HG02571 (cell line): ENCODE measurements around the gene SYTL2.

Source experiments
- ATAC-seq: cut with Tn5 transposase; IDR thresholded peaks from one replicate; pipeline ENCODE4 v1.9.1; 2021; ENCODE audit warnings: mild to moderate bottlenecking, moderate library complexity; ENCODE audit not compliant: unreplicated experiment

The SYTL2 gene

DNA sequence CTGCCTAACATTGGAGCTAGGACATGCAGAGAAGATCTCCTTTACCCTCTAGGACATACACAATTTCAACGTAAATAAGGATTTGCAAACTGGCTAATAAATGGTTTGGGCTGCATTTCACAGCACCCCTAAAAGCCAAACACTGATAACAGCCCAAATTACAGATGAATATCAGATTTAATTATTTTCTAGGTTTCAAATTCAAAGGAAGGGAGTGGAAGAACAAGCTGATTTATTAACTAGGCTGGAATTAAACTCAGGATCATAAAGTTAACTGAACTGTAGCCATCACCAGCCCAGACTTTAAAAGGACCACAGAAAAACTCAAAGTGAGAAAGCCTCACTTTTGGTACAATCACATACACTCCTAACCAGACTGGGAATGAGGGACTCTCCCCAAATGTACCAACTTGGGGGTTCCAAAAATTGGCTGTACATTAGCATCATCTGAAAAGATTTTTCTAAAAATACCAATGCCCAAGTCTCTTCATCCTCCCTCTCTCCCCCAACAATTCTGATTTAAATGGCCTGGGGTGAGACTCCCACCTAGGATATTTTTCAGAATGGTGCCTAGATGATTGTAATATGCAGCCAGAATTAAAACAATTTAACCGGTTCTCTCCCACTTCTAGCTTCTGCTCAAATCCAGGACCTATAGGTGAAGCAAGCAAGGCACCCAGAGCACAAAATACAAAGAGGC is 43.5 kb downstream of the SYTL2 start:
- no peak for ATAC-seq

DNA sequence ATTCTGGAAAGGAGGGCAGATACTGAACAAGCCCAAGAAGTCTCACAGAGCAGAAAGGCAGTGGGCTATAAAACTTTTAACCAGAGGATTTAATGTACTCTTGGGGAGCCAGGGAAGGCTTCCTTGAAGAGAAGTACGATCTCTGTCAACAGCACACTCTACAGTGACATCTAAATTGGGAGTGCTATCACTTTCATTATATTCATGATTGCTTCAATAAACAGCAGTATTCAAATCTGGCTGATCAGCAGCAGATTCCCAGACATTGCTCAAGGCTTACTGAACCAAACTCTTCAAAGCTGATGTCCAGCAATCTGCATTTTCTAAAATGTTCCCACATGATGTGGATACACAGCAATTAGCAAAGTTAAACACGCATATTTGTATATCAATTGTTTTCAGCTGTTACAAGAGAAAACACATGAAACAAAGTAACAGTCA is 44.2 kb downstream of the SYTL2 start:
- no peak for ATAC-seq

DNA sequence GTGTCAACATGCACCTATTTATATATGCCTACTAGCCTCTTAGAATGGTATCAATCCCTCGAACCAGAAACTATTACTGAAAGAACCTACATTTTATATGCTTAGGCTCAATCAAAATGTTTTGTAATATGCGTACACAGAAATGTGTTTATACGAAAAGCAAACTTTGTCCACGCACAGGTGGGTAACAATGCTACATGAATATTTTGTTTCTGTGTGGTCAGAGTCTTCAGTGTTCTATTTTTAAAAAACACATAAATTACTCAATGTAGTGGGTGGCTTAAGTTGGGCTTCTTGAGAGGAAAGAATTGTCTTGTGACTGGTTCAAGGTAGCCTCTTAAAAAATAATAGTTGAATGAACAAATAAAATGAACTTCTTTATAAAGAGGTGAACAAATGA is 46.1 kb downstream of the SYTL2 start:
- no peak for ATAC-seq

DNA sequence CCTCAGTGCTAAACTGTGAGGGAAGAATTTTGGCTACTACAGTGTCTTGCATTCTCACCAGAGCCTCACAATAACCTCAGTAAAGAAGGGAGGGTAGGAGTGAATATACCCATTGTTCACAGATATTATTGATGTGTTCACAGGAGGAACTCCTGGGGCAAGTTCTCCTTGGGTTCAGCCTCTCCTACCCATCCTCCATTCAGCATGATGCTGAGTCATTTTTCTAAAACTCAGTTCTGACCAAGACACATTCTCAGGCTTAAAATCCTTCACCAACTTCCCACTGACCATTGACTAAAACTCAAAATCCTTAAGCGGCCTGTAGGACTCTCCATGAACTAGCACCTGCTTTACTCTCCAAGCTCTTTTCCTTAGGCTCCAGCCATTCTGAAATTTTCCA is 48.7 kb downstream of the SYTL2 start:
- ATAC-seq = no peak

DNA sequence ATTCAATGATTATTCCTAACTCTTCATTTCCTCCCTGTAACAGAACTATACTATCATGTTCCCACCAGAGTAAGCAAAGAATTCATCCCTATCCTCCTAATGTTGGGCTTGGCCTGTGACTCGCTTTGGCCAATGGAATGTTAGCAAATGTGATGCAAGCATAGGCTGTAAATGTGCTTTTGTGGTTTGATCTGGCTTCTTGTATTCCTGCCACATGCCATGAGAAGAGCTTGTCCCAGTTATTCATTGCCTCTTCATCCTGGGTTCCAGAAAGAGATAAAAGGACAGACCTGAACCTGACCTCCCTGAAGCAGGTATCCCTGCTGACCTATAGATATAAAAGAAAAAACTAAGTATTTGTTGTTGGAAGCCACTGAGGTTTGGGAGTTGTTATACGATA is 51.0 kb downstream of the SYTL2 start:
- no peak for ATAC-seq

DNA sequence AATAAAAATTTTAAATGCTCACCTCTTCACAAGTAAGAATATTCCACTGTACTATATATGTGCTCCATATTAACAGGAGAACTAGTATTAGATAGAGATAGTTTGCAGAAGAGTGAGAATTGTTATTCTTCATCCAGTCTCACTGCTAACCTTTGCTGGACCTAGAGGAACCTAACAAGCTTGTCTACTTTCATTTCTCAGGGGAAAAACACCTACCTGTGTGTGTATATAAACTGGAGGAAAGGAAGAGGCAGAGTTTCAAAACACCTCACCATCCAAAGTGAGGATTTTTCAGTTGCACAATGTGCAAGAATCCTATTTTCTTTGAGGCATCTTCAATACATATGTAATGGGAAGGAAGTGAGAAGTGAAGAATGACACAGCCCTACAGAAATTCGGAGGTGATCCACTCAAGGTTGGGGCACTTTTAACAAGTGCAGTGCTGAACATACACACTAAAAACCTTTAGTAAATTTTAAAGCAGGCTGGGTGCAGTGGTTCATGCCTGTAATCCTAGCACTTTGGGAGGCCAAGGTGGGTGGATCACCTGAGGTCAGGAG is 52.4 kb downstream of the SYTL2 start:
- no peak for ATAC-seq

DNA sequence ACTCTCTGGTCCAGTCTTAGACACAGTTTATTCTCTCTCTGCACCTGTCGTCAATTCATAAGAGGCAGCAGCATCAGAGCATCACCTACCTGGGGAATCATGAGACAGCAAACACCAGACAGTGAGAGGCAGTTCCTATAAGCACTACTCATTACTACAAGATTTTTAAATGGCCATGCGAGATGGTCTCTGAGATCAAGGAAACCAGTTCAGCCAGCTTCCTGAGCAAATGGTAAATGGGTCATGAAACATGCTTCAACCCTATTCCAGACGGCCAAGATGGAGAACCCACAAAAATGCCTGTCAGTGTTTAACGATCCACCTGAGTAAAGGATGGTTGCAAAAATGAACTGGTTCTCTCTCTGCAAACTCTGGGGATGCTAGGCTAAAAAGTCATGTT is 52.9 kb downstream of the SYTL2 start:
- ATAC-seq = no peak

DNA sequence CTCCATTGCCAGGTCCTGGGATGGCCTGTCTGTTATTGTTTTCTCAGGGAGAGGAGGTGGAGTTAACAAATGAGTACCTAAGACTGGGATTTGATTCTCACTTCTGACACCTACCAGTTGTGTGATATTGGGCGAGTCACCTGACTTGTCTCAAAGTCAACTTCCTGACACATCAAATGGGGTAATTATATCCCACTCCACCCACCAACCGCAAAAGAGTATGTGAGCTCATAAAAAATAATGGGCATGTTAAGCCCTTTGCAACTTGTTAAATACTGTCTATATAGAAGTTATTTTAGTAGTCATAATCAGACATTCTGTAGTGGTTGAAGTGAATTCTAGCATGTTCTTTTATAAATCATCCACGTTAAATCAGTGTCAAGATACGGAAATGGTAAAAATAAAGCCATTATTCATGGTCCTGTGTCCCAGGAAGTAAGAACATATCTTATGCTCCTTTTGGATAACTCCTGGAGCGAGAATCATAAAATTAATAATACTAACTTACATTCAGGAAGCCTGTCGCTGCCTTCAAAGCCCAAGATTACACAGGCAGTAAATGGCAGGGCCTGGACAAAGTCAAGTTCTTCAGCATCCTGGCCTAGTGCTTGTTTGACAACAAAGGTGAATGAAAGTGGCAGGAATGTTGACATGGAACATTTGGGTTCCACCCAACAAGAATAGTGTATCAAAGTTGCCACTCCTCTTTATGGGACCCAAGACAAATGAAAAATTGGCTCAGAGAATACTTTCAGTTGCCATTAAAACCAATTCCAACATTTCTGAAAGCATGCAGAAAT is 54.3 kb downstream of the SYTL2 start:
- ATAC-seq = no peak

DNA sequence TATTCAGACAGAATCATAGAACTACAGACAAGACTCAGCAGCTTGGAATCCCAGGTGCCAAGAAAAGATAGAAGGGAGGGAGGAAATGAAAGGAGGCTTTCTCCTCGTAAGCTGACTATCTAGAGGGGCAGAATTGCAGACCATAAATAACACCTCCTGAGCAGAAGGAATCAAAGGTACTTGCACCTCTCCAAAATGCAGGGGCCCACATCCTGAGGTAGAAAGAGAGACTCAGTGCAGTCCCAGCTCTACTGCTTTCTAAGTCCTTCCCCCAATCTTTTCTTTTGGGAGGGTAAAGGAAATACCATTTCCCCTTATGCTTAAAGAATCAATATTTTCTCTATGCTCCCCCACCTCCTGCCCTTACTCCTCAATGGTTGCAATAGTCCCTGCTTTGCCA is 55.2 kb downstream of the SYTL2 start:
- no peak for ATAC-seq

DNA sequence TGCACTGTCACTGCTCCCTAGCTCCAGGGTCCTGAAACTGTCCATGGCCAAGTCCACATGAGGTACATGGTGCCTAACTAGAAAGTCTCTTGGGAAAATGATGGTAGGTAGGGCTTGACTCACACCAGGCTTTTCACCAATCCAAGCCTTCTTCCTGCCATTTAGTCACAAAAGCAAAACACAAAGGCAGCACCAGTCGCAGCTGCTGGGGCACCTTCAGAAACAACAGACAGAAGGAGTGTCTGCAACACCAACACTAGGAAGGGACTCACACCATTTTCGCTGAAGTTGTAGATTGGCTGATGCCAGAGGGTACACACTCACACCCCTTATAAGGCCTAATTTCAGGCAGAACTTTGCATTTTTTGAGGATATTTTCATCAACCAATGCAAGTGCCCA is 55.7 kb downstream of the SYTL2 start:
- ATAC-seq = no peak

DNA sequence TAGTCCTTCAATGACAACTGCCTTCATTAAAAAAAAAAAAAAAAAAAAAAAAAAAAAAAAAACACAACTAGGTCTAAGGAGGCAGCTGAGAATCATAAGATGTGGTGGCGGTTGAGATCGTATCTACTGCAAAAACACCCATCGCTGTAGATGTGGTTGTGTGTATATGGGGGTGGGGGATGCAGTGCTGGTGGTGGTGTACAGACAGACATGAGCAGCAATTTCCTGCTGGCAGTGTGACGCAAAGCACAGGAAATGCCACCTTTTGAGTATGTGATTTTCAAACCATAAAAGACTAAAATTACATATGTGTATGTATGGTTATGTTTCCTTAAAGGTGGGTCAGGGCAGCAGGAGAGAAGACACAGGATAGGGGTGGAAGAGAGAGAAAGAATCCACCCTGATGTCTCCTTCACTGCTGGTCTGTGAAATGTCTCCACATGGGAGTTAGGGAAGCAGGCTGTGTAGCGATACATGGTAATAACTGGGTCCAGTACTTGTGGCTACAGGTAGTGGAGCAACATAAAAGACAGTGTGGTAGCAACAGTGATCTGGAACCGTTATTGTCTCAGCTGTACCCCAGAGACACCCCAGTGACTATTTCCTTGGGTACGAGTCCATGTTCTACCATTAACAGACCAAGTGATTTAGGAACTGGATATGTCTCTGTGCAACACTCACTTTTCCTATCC is 57.9 kb downstream of the SYTL2 start:
- ATAC-seq = no peak

DNA sequence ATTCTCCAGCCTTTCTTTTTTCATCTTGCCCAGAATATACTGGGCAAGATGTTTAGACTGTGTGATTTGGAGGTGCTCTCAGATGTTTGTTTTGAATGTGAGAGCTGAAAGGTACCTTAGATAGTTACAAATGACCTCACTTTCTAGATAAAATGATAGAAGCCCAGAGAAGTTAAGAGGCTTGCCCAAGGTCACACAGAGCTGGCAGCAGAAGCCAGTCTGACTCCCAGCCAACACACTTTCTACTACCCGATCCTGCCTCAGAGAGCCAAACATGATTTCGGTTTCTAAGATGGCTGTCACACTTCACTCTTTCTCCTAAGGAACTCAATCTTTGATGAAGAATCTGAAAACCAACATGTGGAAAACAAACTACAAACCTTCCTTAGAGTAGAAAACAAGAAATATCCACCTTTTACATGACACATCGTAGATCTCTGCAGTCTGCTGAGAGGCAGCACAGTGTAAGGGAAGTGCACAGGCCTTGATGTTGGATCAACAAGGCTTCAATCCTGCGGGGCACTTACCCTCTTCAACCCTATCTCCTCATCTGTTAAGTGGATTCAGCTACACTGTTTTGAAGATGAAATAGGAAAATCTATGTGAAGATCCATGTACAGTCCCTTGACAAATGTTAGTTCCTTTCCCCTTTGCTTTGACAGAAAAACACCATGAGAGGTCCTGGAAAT is 58.6 kb downstream of the SYTL2 start:
- ATAC-seq = no peak

DNA sequence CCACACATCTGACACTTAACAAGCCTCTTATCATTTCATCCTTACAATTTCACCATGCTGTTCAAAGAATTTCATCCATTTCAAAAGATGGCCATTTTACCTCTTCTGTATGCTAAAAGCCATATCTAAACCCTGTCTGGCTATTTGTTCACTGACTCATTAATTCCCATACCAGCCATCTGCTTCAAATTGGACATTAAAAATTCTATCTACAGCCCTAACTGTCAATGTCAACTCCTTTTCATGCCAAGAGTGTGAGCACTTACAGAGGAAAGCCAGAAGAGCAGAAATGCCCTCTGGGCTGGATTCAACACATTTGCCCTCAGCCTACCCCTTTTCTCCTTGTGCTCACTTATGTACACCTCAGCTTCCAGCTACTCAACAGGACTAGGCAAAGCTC is 59.2 kb downstream of the SYTL2 start:
- ATAC-seq = no peak

DNA sequence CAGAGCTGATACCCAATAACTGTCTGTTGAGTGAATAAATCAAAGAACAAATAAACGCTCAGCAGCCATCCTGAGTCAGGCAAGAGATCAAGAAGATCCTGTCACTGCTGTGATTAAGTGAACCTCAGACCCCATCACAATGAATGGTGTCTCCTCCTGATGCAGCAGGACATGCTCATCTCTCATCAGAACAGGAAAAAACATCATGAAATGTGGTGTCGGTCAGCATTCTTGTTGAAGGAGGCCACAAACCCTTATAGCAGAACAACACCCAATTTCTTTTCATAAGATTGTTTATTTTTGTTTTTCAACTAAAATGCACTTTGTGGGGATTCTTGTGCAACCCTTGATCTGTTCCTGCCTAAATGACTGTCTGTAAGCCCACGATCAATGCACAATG is 60.3 kb downstream of the SYTL2 start:
- ATAC-seq = no peak

DNA sequence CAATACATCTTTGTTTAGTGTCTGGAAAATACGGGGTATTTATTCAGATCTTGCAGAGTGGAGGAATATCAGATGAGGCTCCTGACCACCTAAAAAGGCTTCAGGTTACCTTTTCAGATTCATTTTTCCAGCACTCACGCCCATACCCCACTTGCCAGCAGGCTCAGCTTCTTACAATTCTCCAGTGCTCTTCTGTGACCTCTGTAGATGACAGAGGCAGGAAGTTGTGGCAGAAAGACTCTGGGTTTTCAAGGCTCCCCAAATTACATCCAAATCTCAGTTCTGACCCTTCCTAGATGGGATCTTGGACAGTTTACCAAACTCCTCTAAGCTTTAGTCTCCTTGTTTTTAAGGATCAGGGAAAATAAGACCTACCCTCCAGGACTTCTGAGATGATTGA is 61.1 kb downstream of the SYTL2 start:
- ATAC-seq = no peak

DNA sequence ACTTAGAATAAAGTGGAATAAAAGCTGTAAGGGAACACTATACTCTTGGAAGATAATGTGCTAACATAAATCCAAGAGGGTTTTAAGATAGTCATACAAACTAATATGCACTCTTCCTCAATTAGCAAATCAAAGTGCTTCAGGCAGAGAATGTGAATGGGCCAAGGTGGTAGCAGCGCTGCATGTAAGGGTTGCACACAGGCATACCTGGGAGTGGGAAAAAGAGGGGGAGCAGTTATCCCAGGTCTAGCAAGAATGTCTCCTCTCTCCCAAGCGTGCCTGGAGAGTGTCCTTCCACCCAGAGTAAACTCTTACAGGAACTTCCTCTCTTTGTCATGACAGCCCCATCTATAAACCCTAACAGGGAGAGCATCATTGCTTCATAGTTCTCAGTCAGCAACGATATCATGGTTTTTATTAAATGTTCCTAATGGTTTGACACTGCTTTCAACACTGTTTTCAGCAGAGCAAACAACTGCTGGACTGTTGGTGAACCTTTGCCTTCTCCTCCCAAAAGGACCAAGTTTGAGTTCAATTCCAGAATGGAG is 61.6 kb downstream of the SYTL2 start:
- no peak for ATAC-seq

DNA sequence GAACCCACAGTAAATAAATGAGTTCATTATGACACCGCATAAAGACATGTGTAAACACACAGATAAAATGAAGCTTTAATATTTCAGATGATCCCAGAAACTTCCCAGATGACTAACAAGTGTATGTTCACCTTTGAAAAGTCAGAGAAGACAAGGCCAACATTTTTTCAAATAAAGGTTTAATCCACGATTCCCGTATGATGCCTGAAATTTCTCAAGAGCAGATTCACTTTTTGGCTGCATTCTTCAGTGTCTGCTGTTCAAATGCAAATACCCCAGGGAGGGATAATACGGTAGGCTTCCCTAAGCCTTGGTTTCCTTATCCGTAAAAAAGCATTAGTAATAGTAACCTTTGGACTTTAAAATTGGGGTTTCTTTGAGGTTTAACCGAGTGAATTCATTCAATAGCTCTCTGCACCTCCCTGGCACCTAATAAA is 62.5 kb downstream of the SYTL2 start:
- ATAC-seq = no peak

DNA sequence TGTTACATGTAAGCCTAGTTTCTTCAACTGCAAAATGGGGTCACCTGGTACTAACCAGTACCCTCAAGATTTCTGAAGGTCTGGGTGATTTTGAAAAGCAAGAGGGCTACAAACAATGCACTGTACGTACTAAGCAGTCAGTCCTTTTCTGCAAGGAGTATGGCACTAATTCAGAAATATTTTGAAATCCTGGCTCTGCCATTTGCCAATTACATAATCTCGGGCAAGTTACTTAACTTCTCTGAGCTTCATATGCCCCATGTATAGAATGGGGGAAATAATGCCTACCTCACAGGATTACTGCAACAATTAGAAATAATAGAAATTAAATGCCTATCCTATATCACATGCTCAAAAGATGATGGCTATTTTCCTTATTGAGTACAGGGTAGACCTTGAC is 64.3 kb downstream of the SYTL2 start:
- no peak for ATAC-seq

DNA sequence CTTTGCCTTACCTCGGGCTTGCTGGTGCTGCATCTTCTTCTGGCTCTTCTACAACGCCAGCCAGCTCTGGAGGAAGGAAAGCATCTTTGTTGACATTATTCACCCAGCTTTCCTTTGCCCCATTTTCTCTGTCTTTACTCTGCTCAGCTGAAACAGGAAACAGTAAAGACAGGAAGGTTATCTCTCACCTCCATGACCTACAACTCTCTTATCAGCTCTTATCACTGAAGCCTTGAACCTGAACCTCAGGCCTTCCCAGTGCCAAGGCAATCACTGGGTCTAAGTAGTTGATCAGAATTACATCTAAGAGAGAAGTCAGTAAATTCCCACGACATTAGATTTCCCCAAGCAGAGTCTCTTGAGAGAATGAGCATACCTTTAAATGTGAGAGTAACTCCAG is 65.3 kb downstream of the SYTL2 start:
- ATAC-seq = no peak

DNA sequence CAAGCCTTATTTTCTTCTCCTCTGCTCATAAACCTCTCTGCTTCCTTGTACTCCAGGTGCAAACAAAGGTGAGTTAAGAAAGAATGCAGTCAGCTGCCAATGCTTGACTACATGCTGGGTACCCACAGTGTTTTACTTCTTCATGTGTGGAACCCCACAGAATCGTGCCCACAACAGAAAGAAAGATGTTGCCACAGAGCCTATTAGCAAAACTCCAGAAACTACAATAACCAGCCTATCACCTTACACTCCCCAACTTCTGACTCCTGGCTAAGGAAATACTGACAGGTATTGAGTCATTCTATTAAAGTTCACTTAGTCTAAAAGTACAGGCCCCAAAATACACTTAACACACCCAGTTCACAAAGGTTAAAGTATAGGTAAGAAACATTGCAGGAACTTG is 68.1 kb downstream of the SYTL2 start:
- no peak for ATAC-seq

DNA sequence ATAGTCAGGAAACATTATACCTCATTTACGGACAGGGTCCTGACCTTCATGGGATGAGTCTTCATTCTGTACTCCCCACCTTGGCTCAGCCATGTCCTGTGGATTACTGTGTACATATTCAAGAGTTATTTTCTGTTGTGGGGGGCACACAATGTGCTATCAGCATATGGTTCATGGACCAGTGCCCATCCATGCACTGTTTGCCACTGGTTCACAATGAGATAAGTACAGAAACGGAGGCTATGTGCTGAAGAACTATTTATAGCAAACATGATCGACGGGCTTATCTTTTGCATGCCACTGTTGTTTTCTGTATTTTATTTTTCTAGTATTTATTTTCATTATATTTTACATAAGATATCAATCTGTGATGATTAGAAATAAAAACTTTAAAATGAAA is 68.6 kb downstream of the SYTL2 start:
- no peak for ATAC-seq
